Measurements from ENCODE around the gene RALY.

Gene RALY

GRCh38 chr20:34090645-34091044, 96.9 kb downstream of the RALY start:
- no peak overlapping the region for H3K4me3 ChIP-seq (ENCODE audit: extremely low read depth, insufficient read depth, low read length, poor library complexity, severe bottlenecking)
- no peak overlapping the region for H3K27ac ChIP-seq (ENCODE audit: low read depth, low read length, severe bottlenecking)
- no peaks in the 10 kb centered on the region for H3K4me1 ChIP-seq (ENCODE audit: control insufficient read depth, insufficient read depth, low read length, poor library complexity, severe bottlenecking)
- peaks cover 96% of the 10 kb centered on the region for H3K36me3 ChIP-seq (ENCODE audit: control insufficient read depth, insufficient read depth, low read length)
- 86 to 100% methylated on average over 2 of the region's 2 CpGs for WGBS, 2 experiments (ENCODE audit: insufficient coverage in 2 of 2)
- no peaks in the 10 kb centered on the region for H3K9me3 ChIP-seq (ENCODE audit: control insufficient read depth, low read length)

GRCh38 chr20:34091637-34092200, 98.0 kb downstream of the RALY start:
- H3K4me3 ChIP-seq (ENCODE audit: extremely low read depth, insufficient read depth, low read length, poor library complexity, severe bottlenecking), result no peak overlapping the region
- no peak overlapping the region for H3K27ac ChIP-seq (ENCODE audit: low read depth, low read length, severe bottlenecking)
- no peaks in the 10 kb centered on the region for H3K4me1 ChIP-seq (ENCODE audit: control insufficient read depth, insufficient read depth, low read length, poor library complexity, severe bottlenecking)
- no peaks in the 10 kb centered on the region for H3K9me3 ChIP-seq (ENCODE audit: control insufficient read depth, low read length)
- 96% methylated on average over 4 of the region's 6 CpGs; no CpG with 5 or more reads in 1 of the 2 experiments for WGBS, 2 experiments (ENCODE audit: insufficient coverage in 2 of 2)
- H3K36me3 ChIP-seq (ENCODE audit: control insufficient read depth, insufficient read depth, low read length), result peaks cover 97% of the 10 kb centered on the region

GRCh38 chr20:34093895-34094294, 100.2 kb downstream of the RALY start:
- Histone ChIP-seq H3K4me1 (ENCODE audit: control insufficient read depth, insufficient read depth, low read length, poor library complexity, severe bottlenecking) (no peaks in the 10 kb centered on the region), H3K36me3 (ENCODE audit: control insufficient read depth, insufficient read depth, low read length) (peaks cover 96% of the 10 kb centered on the region), H3K27ac (ENCODE audit: low read depth, low read length, severe bottlenecking) (no peak overlapping the region), H3K9me3 (ENCODE audit: control insufficient read depth, low read length) (no peaks in the 10 kb centered on the region), H3K4me3 (ENCODE audit: extremely low read depth, insufficient read depth, low read length, poor library complexity, severe bottlenecking) (no peak overlapping the region)
- WGBS, 2 experiments (ENCODE audit: insufficient coverage in 2 of 2), result 100% methylated on average over 1 of the region's 2 CpGs; no CpG with 5 or more reads in 1 of the 2 experiments

- H3K27ac ChIP-seq (ENCODE audit: low read depth, low read length, severe bottlenecking), result no peak overlapping the region
- no peaks in the 10 kb centered on the region for H3K4me1 ChIP-seq (ENCODE audit: control insufficient read depth, insufficient read depth, low read length, poor library complexity, severe bottlenecking)
- no peaks in the 10 kb centered on the region for H3K9me3 ChIP-seq (ENCODE audit: control insufficient read depth, low read length)
- peaks cover 96% of the 10 kb centered on the region for H3K36me3 ChIP-seq (ENCODE audit: control insufficient read depth, insufficient read depth, low read length)
- no peak overlapping the region for H3K4me3 ChIP-seq (ENCODE audit: extremely low read depth, insufficient read depth, low read length, poor library complexity, severe bottlenecking)
Observed at GRCh38 chr20:34095825-34096224, 102.1 kb downstream of the RALY start.

- 98 to 100% methylated on average over 4 to 5 of the region's 9 CpGs for WGBS, 2 experiments (ENCODE audit: insufficient coverage in 2 of 2)
- H3K36me3 ChIP-seq (ENCODE audit: control insufficient read depth, insufficient read depth, low read length), result peaks cover 98% of the 10 kb centered on the region
- no peak overlapping the region for H3K4me3 ChIP-seq (ENCODE audit: extremely low read depth, insufficient read depth, low read length, poor library complexity, severe bottlenecking)
- no peak overlapping the region for H3K27ac ChIP-seq (ENCODE audit: low read depth, low read length, severe bottlenecking)
- no peaks in the 10 kb centered on the region for H3K9me3 ChIP-seq (ENCODE audit: control insufficient read depth, low read length)
- no peaks in the 10 kb centered on the region for H3K4me1 ChIP-seq (ENCODE audit: control insufficient read depth, insufficient read depth, low read length, poor library complexity, severe bottlenecking)
Observed at GRCh38 chr20:34096699-34097444, 103.2 kb downstream of the RALY start.

- Histone ChIP-seq H3K4me1 (ENCODE audit: control insufficient read depth, insufficient read depth, low read length, poor library complexity, severe bottlenecking) (no peaks in the 10 kb centered on the region), H3K36me3 (ENCODE audit: control insufficient read depth, insufficient read depth, low read length) (peaks cover 98% of the 10 kb centered on the region), H3K9me3 (ENCODE audit: control insufficient read depth, low read length) (no peaks in the 10 kb centered on the region), H3K4me3 (ENCODE audit: extremely low read depth, insufficient read depth, low read length, poor library complexity, severe bottlenecking) (no peak overlapping the region), H3K27ac (ENCODE audit: low read depth, low read length, severe bottlenecking) (no peak overlapping the region)
- WGBS, 2 experiments (ENCODE audit: insufficient coverage in 2 of 2), result 90 to 94% methylated on average over 3 of the region's 3 CpGs
Observed at GRCh38 chr20:34098570-34098969, 104.9 kb downstream of the RALY start.

GRCh38 chr20:34099675-34100074, 106.0 kb downstream of the RALY start:
- peaks cover 98% of the 10 kb centered on the region for H3K36me3 ChIP-seq (ENCODE audit: control insufficient read depth, insufficient read depth, low read length)

GRCh38 chr20:34100576-34100975, 106.9 kb downstream of the RALY start:
- no peak overlapping the region for H3K4me3 ChIP-seq (ENCODE audit: extremely low read depth, insufficient read depth, low read length, poor library complexity, severe bottlenecking)
- H3K27ac ChIP-seq (ENCODE audit: low read depth, low read length, severe bottlenecking), result no peak overlapping the region
- 100% methylated on average over 1 of the region's 3 CpGs; no CpG with 5 or more reads in 1 of the 2 experiments for WGBS, 2 experiments (ENCODE audit: insufficient coverage in 2 of 2)
- no peaks in the 10 kb centered on the region for H3K4me1 ChIP-seq (ENCODE audit: control insufficient read depth, insufficient read depth, low read length, poor library complexity, severe bottlenecking)
- peaks cover 98% of the 10 kb centered on the region for H3K36me3 ChIP-seq (ENCODE audit: control insufficient read depth, insufficient read depth, low read length)
- H3K9me3 ChIP-seq (ENCODE audit: control insufficient read depth, low read length), result no peaks in the 10 kb centered on the region

More at GRCh38 chr20:34099675-34100074, 106.0 kb downstream of the RALY start:
- H3K4me1 ChIP-seq (ENCODE audit: control insufficient read depth, insufficient read depth, low read length, poor library complexity, severe bottlenecking), result no peaks in the 10 kb centered on the region
- 100% methylated on average over 1 to 2 of the region's 5 CpGs for WGBS, 2 experiments (ENCODE audit: insufficient coverage in 2 of 2)
- no peak overlapping the region for H3K4me3 ChIP-seq (ENCODE audit: extremely low read depth, insufficient read depth, low read length, poor library complexity, severe bottlenecking)
- H3K9me3 ChIP-seq (ENCODE audit: control insufficient read depth, low read length), result no peaks in the 10 kb centered on the region
- no peak overlapping the region for H3K27ac ChIP-seq (ENCODE audit: low read depth, low read length, severe bottlenecking)

- H3K4me3 ChIP-seq (ENCODE audit: extremely low read depth, insufficient read depth, low read length, poor library complexity, severe bottlenecking), result no peak overlapping the region
- WGBS, 2 experiments (ENCODE audit: insufficient coverage in 2 of 2), result 100% methylated on average over 2 of the region's 2 CpGs
- H3K36me3 ChIP-seq (ENCODE audit: control insufficient read depth, insufficient read depth, low read length), result peaks cover 98% of the 10 kb centered on the region
- H3K9me3 ChIP-seq (ENCODE audit: control insufficient read depth, low read length), result no peaks in the 10 kb centered on the region
- no peak overlapping the region for H3K27ac ChIP-seq (ENCODE audit: low read depth, low read length, severe bottlenecking)
- no peaks in the 10 kb centered on the region for H3K4me1 ChIP-seq (ENCODE audit: control insufficient read depth, insufficient read depth, low read length, poor library complexity, severe bottlenecking)
Observed at GRCh38 chr20:34102342-34102741, 108.6 kb downstream of the RALY start.

GRCh38 chr20:34104059-34104458, 110.3 kb downstream of the RALY start:
- Histone ChIP-seq H3K36me3 (ENCODE audit: control insufficient read depth, insufficient read depth, low read length) (peaks cover 98% of the 10 kb centered on the region), H3K27ac (ENCODE audit: low read depth, low read length, severe bottlenecking) (no peak overlapping the region), H3K4me3 (ENCODE audit: extremely low read depth, insufficient read depth, low read length, poor library complexity, severe bottlenecking) (no peak overlapping the region), H3K4me1 (ENCODE audit: control insufficient read depth, insufficient read depth, low read length, poor library complexity, severe bottlenecking) (no peaks in the 10 kb centered on the region), H3K9me3 (ENCODE audit: control insufficient read depth, low read length) (no peaks in the 10 kb centered on the region)
- 100% methylated on average over 2 to 3 of the region's 3 CpGs for WGBS, 2 experiments (ENCODE audit: insufficient coverage in 2 of 2)
